ENCODE results near the gene RNF146.

DNA sequence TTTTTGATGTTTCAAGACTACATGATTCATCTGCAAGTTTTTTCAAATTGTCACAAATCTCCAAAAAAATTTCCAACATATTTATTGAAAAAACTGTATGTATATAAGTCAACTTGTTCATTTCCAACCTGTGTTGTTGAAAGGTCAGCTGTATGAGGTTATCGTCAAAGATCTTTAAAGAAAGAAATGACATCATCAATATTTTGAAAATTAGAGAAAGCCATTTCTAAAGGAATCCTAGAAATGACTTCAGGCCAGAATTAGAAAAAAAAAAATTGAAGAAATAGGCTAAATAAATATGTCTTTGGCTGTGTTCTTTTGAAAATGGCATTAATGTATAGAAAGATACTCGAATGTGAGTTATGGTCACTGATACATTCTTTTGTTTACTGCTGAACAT is 6.8 kb downstream of the RNF146 start:
- no peak for TF ChIP-seq EZH2 (IDR thresholded peaks at IDR 0.05; ENCODE audit: borderline replicate concordance, low read depth, low read length, severe bottlenecking)
- TF ChIP-seq, protein P1, sequence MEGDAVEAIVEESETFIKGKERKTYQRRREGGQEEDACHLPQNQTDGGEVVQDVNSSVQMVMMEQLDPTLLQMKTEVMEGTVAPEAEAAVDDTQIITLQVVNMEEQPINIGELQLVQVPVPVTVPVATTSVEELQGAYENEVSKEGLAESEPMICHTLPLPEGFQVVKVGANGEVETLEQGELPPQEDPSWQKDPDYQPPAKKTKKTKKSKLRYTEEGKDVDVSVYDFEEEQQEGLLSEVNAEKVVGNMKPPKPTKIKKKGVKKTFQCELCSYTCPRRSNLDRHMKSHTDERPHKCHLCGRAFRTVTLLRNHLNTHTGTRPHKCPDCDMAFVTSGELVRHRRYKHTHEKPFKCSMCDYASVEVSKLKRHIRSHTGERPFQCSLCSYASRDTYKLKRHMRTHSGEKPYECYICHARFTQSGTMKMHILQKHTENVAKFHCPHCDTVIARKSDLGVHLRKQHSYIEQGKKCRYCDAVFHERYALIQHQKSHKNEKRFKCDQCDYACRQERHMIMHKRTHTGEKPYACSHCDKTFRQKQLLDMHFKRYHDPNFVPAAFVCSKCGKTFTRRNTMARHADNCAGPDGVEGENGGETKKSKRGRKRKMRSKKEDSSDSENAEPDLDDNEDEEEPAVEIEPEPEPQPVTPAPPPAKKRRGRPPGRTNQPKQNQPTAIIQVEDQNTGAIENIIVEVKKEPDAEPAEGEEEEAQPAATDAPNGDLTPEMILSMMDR (IDR thresholded peaks at IDR 0.05; ENCODE audit: borderline replicate concordance, extremely low read depth, low read length, poor library complexity, severe bottlenecking), result no peak

Measured in DND-41 (cell line).